ENCODE data around the gene UBASH3B. TPM values are rescaled to one million over a fixed set of nuclear protein-coding genes. Genes with fewer than 3 reads are reported as not detected.

The UBASH3B gene
- total RNA-seq, 1 donor from 2014 or later = 8.5 TPM

DNA sequence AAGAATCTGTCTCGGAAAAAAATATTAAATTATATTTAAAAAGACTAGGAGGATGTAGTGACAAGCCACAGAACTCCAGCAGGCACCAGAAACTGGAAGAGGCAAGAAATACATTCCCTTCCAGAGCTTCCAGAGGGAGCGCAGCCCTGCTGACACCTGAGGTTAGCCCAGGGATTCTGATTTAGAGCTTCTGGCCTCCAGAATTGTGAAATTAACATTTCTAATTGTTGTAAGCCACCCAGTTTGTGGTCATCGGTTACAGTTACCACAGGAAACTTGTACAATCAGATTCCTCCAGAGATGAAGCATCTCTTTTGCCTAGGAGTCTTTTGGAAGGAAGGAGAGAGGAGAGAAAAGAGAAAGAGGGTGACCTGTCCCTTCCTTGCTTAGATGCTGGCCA, 6.4 kb upstream of the UBASH3B start:
- Histone ChIP-seq H3K9me3 (no peaks in the 10 kb centered on the region), H3K4me1 (no peaks in the 10 kb centered on the region), H3K27ac (no peak overlapping the region), H3K36me3 (no peaks in the 10 kb centered on the region), H3K4me3 (no peak overlapping the region), H3K27me3 (no peaks in the 10 kb centered on the region)
- no peak for DNase-seq (ENCODE audit: low spot score in 2 of 2)
- TF ChIP-seq, protein P1, sequence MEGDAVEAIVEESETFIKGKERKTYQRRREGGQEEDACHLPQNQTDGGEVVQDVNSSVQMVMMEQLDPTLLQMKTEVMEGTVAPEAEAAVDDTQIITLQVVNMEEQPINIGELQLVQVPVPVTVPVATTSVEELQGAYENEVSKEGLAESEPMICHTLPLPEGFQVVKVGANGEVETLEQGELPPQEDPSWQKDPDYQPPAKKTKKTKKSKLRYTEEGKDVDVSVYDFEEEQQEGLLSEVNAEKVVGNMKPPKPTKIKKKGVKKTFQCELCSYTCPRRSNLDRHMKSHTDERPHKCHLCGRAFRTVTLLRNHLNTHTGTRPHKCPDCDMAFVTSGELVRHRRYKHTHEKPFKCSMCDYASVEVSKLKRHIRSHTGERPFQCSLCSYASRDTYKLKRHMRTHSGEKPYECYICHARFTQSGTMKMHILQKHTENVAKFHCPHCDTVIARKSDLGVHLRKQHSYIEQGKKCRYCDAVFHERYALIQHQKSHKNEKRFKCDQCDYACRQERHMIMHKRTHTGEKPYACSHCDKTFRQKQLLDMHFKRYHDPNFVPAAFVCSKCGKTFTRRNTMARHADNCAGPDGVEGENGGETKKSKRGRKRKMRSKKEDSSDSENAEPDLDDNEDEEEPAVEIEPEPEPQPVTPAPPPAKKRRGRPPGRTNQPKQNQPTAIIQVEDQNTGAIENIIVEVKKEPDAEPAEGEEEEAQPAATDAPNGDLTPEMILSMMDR (IDR thresholded peaks at IDR 0.05) = no peak
- intact Hi-C loops (cut with DNase I) = no loop called here

DNA sequence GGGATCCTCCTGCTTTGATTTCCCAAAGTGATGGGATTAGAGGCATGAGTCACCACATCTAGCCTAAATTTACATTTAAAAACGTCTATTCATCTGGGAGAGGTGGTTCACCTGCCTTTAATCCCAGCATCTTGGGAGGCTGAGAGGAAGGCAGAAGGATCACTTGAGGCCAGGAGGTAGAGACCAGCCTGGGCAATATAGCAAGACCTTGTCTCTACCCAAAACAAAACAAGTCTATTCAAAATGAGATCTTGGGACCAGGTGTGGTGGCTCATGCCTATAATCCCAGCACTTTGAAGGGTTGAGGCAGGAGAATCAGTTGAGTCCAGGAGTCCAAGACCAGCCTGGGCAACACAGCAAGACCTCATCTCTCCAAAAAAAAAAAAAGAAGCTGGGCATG, 4.9 kb upstream of the UBASH3B start:
- Histone ChIP-seq H3K9me3 (no peaks in the 10 kb centered on the region), H3K27ac (no peak overlapping the region), H3K36me3 (no peaks in the 10 kb centered on the region), H3K4me3 (no peak overlapping the region), H3K27me3 (no peaks in the 10 kb centered on the region), H3K4me1 (peaks cover 0 to 4% of the 10 kb centered on the region in 2 donors)
- no peak for DNase-seq (ENCODE audit: low spot score in 2 of 2)
- TF ChIP-seq, protein P1 (IDR thresholded peaks at IDR 0.05) = no peak
- intact Hi-C loops (cut with DNase I) = no loop called here

DNA sequence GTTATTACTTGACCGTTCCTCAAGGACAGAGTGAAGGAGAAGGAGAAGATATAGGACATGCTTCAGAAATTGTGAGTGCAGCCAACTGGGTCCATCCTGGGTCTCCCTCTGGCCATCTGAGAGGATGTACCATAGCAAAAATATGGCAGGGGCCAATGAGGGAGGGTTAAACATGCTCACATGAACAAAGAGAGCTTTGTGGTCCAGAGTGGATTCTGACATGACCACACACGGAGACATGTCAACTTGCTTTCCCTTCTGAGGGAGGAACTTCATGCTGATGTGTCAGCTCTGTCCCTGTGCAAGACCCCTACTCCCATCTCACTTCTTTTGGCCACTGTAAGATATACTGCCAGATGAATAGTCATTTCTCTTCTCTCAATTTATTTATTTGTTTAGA, 3.0 kb upstream of the UBASH3B start:
- H3K4me1 ChIP-seq = peaks cover 4 to 6% of the 10 kb centered on the region in 2 donors
- intact Hi-C loops (cut with DNase I) = no loop called here
- H3K27me3 ChIP-seq = no peaks in the 10 kb centered on the region
- no peak overlapping the region for H3K27ac ChIP-seq
- H3K4me3 ChIP-seq = no peak overlapping the region
- H3K9me3 ChIP-seq = no peaks in the 10 kb centered on the region
- TF ChIP-seq, protein P1 (IDR thresholded peaks at IDR 0.05) = no peak
- DNase-seq (ENCODE audit: low spot score in 2 of 2) = no peak
- H3K36me3 ChIP-seq = no peaks in the 10 kb centered on the region

DNA sequence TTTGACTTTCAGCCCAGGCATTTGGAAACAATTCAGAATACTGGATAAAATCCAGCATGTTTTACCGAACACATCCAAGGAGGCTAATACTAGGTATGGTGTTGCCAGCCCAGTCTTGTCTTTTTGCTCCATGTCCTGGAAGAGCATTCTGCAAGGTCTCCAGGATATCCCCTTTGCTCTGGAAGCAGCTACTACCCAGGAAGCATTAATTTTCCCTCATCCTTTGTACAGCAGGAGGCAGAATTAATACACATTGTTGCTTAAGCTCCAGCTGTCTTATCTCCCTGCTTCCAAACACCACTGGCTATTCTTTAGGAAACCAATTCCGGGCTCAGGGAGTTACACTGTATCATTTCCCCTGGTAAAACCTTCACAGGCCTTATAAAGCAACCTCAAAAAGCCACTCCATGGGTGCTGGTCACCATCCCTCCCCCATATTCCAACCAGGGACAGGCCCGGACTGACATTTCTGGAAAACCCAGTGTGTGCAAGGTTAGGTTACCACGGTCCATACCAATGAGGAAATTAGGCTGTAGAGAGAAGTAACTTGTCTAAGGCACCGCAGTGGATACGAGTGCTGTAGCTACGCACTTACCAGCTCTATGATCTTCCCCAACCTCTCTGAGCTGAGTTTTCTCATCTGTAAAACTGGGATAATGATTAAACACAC, 1.5 kb upstream of the UBASH3B start:
- Histone ChIP-seq H3K27ac (no peak overlapping the region), H3K4me1 (peaks cover 4 to 6% of the 10 kb centered on the region in 2 donors), H3K9me3 (no peaks in the 10 kb centered on the region), H3K4me3 (no peak overlapping the region), H3K27me3 (no peaks in the 10 kb centered on the region), H3K36me3 (no peaks in the 10 kb centered on the region)
- no peak for DNase-seq (ENCODE audit: low spot score in 2 of 2)
- TF ChIP-seq, protein P1 (IDR thresholded peaks at IDR 0.05) = no peak
- intact Hi-C loops (cut with DNase I) = no loop called here

DNA sequence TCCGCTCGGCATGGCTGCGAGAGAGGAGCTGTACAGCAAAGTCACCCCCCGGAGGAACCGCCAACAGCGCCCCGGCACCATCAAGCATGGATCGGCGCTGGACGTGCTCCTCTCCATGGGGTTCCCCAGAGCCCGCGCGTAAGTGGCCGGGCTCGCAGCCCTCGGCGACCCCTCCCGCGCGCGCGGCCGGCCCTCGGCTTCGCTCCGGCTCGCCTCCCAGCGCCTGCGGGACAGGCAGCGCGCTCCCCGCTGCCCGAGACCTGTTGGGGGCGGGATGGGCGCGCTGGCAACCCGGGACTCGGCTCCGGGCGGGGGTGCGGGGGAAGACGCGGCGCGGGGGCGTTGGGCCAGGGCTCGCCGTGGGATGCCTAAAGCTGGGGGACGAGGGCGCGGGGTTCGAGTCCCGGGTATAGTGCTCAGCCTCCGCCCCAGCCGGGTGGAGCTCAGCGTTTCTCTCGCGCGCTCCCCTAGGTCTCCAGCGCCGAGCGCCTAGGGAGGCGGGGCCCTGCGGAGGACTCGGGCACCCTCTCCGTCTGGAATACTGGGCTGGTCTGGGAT, 630 bp downstream of the UBASH3B start:
- intact Hi-C loops (cut with DNase I) = no loop called here
- H3K4me3 ChIP-seq = peak overlapping the region; percentile 68 to 84
- TF ChIP-seq, protein P1 (IDR thresholded peaks at IDR 0.05) = peak in 1 of 3 experiments; percentile 6

More for the DNA sequence above, 630 bp downstream of the UBASH3B start:
- H3K4me1 ChIP-seq = peaks cover 4 to 6% of the 10 kb centered on the region in 2 donors
- no peaks in the 10 kb centered on the region for H3K27me3 ChIP-seq
- peak overlapping the region; percentile 87 to 91 for H3K27ac ChIP-seq
- H3K9me3 ChIP-seq = no peaks in the 10 kb centered on the region
- H3K36me3 ChIP-seq = no peaks in the 10 kb centered on the region
- DNase-seq (ENCODE audit: low spot score in 2 of 2) = peak in 1 of 2 donors; percentile 74
